ENCODE measurements around the gene PRR14L.

The PRR14L gene

DNA sequence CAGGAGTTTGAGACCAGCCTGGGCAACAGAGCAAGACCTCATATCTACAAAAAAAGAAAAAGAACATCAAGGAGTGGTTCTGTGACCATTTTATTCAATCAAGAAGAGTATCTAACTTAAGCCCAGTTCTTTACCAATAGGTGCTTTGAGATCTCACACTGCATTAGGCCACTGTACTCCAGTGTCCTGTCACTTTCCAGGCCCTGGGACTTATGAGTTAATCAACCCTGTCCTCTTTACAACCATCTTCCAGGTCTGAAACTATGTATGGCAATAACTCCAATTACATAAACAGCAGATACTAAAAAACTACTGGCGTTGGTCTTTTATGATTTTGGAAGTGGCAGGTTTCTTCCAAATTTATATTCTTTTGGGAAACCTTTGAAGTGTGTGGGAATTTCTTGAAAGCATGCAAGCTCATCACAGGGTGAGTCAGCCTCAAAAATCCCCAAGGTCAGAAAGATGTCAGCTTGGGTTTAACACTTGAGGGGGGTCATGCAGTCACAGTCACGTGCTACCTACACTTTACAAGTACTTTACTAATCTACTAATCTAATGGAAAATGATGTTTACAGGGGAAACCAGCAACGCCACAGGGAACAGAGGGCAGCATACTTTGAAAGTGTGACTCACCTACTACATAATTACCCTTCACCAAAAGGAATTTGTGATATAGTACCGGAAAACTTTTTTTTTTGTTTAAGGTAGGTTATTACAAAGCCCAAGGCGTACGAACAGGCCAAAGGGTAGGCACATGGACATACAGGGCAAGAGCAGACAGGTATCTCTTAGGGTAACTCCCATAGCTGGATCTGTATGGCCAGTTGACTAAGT is 103.5 kb downstream of the PRR14L start:
- no peak for DNase-seq (ENCODE audit: low read depth)
- H3K4me3 ChIP-seq (ENCODE audit: low read depth, low read length) = no peak overlapping the region
- TF ChIP-seq MAX (IDR thresholded peaks at IDR 0.05; ENCODE audit: low read depth, low read length) (no peak), POLR2A (IDR thresholded peaks at IDR 0.05; ENCODE audit: extremely low read depth, insufficient read length) (no peak), MYC (IDR thresholded peaks at IDR 0.05; ENCODE audit: low read depth, low read length) (no peak)
- TF ChIP-seq, protein P1, sequence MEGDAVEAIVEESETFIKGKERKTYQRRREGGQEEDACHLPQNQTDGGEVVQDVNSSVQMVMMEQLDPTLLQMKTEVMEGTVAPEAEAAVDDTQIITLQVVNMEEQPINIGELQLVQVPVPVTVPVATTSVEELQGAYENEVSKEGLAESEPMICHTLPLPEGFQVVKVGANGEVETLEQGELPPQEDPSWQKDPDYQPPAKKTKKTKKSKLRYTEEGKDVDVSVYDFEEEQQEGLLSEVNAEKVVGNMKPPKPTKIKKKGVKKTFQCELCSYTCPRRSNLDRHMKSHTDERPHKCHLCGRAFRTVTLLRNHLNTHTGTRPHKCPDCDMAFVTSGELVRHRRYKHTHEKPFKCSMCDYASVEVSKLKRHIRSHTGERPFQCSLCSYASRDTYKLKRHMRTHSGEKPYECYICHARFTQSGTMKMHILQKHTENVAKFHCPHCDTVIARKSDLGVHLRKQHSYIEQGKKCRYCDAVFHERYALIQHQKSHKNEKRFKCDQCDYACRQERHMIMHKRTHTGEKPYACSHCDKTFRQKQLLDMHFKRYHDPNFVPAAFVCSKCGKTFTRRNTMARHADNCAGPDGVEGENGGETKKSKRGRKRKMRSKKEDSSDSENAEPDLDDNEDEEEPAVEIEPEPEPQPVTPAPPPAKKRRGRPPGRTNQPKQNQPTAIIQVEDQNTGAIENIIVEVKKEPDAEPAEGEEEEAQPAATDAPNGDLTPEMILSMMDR (IDR thresholded peaks at IDR 0.05; ENCODE audit: low read depth, low read length) = no peak

GRCh38 chr22:31639436-31640039 is 110.4 kb downstream of the PRR14L start:
- no peak for TF ChIP-seq MYC (IDR thresholded peaks at IDR 0.05; ENCODE audit: low read depth, low read length)
- no peak for TF ChIP-seq MAX (IDR thresholded peaks at IDR 0.05; ENCODE audit: low read depth, low read length)
- TF ChIP-seq POLR2A (IDR thresholded peaks at IDR 0.05; ENCODE audit: extremely low read depth, insufficient read length) = no peak
- H3K4me3 ChIP-seq (ENCODE audit: low read depth, low read length) = no peak overlapping the region
- no peak for DNase-seq (ENCODE audit: low read depth)

- peak; percentile 49 for TF ChIP-seq MAX (IDR thresholded peaks at IDR 0.05; ENCODE audit: low read depth, low read length)
- TF ChIP-seq MYC (IDR thresholded peaks at IDR 0.05; ENCODE audit: low read depth, low read length) = peak; percentile 30; the same call in 1 of the 2 replicates
- peak; percentile 26 for TF ChIP-seq POLR2A (IDR thresholded peaks at IDR 0.05; ENCODE audit: extremely low read depth, insufficient read length)
- TF ChIP-seq, protein P1 (IDR thresholded peaks at IDR 0.05; ENCODE audit: low read depth, low read length) = no peak
- peak overlapping the region; percentile 76 for H3K4me3 ChIP-seq (ENCODE audit: low read depth, low read length)
- peak; percentile 95 for DNase-seq (ENCODE audit: low read depth)
These were observed 111.9 kb downstream of the PRR14L start for GRCh38 chr22:31637891-31638618.

GRCh38 chr22:31637447-31637890 is 112.5 kb downstream of the PRR14L start:
- TF ChIP-seq, protein P1 (IDR thresholded peaks at IDR 0.05; ENCODE audit: low read depth, low read length) = no peak
- TF ChIP-seq MAX (IDR thresholded peaks at IDR 0.05; ENCODE audit: low read depth, low read length) = no peak
- DNase-seq (ENCODE audit: low read depth) = peak; percentile 85
- peak overlapping the region; percentile 76 for H3K4me3 ChIP-seq (ENCODE audit: low read depth, low read length)

- no peak for TF ChIP-seq MYC (IDR thresholded peaks at IDR 0.05; ENCODE audit: low read depth, low read length)
- no peak for TF ChIP-seq POLR2A (IDR thresholded peaks at IDR 0.05; ENCODE audit: extremely low read depth, insufficient read length)
- no peak for TF ChIP-seq MAX (IDR thresholded peaks at IDR 0.05; ENCODE audit: low read depth, low read length)
- TF ChIP-seq, protein P1 (IDR thresholded peaks at IDR 0.05; ENCODE audit: low read depth, low read length) = no peak
- DNase-seq (ENCODE audit: low read depth) = no peak
- no peak overlapping the region for H3K4me3 ChIP-seq (ENCODE audit: low read depth, low read length)
These were observed 114.2 kb downstream of the PRR14L start for GRCh38 chr22:31635638-31636306.

Data from NB4 (cell line).